Neural progenitor cell (in vitro differentiated cells): Measurements from ENCODE around the gene P3H3. TPM values are rescaled to one million over a fixed set of nuclear protein-coding genes. Genes with fewer than 3 reads are reported as not detected.

Source experiments
- DNase-seq: peaks from one replicate; pipeline ENCODE4 v3.0.0-alpha.2; 2016; ENCODE audit warnings: low spot score
- H2AFZ ChIP-seq: fragments of 200-600 bp; sonication (generic); replicated peaks from 2 replicates; pipeline ENCODE4 v1.6.1; 2016; ENCODE audit warnings: antibody characterized with exemption
- H3F3A ChIP-seq: fragments of 200-600 bp; sonication (generic); 2 replicates; pipeline ENCODE4 v1.6.1; 2016; ENCODE audit warnings: antibody characterized with exemption, low read depth
- H3K27ac ChIP-seq: fragments of 200-600 bp; sonication (generic); 2 replicates; pipeline ENCODE4 v1.5.1; 2016; ENCODE audit warnings: mild to moderate bottlenecking
- H3K27me3 ChIP-seq: fragments of 200-600 bp; sonication (generic); 2 replicates; pipeline ENCODE4 v1.6.1; 2016; ENCODE audit warnings: mild to moderate bottlenecking, moderate library complexity
- H3K36me3 ChIP-seq: fragments of 200-600 bp; sonication (generic); 2 replicates; pipeline ENCODE4 v1.5.1; 2016
- H3K4me1 ChIP-seq: fragments of 200-600 bp; sonication (generic); 2 replicates; pipeline ENCODE4 v1.6.1; 2016; ENCODE audit warnings: mixed run types
- H3K4me2 ChIP-seq: fragments of 200-600 bp; sonication (generic); 2 replicates; pipeline ENCODE4 v1.6.1; 2016
- H3K4me3 ChIP-seq: fragments of 200-600 bp; sonication (generic); 2 replicates; pipeline ENCODE4 v1.5.1; 2016
- H3K79me2 ChIP-seq: fragments of 200-600 bp; sonication (generic); 2 replicates; pipeline ENCODE4 v1.6.1; 2016; ENCODE audit warnings: low read depth
- H3K9ac ChIP-seq: fragments of 200-600 bp; sonication (generic); 2 replicates; pipeline ENCODE4 v1.6.1; 2016
- H3K9me3 ChIP-seq: fragments of 200-600 bp; sonication (generic); 2 replicates; pipeline ENCODE4 v1.5.1; 2016; ENCODE audit warnings: low read depth
- H4K20me1 ChIP-seq: fragments of 200-600 bp; sonication (generic); 2 replicates; pipeline ENCODE4 v1.6.1; 2016; ENCODE audit warnings: low read depth
- H3K27ac Mint-ChIP-seq: 3 replicates; pipeline ENCODE4 v1.8.0; 2021; ENCODE audit warnings: mixed read lengths
- H3K27me3 Mint-ChIP-seq: 2 replicates; pipeline ENCODE4 v1.8.0; 2022; ENCODE audit warnings: low read depth, mild to moderate bottlenecking, inconsistent platforms, moderate library complexity, mixed read lengths; ENCODE audit not compliant: insufficient read depth
- H3K36me3 Mint-ChIP-seq: 3 replicates; pipeline ENCODE4 v1.8.0; 2021; ENCODE audit warnings: mixed read lengths
- H3K4me1 Mint-ChIP-seq: 3 replicates; pipeline ENCODE4 v1.8.0; 2021; ENCODE audit warnings: mixed read lengths
- H3K4me3 Mint-ChIP-seq: 3 replicates; pipeline ENCODE4 v1.8.0; 2021; ENCODE audit warnings: mild to moderate bottlenecking, moderate library complexity, mixed read lengths
- H3K9me3 Mint-ChIP-seq: 3 replicates; pipeline ENCODE4 v1.8.0; 2020; ENCODE audit warnings: mixed read lengths
- CTCF ChIP-seq: fragments of 200-600 bp; sonication (generic); IDR thresholded peaks from 2 replicates; pipeline ENCODE4 v1.5.1; 2017; ENCODE audit warnings: antibody characterized with exemption, mild to moderate bottlenecking
- EZH2 ChIP-seq: fragments of 200-600 bp; sonication (generic); IDR thresholded peaks from 2 replicates; pipeline ENCODE4 v1.6.1; 2017; ENCODE audit warnings: antibody characterized with exemption, mild to moderate bottlenecking, moderate library complexity
- EZH2phosphoT487 ChIP-seq: fragments of 200-600 bp; sonication (generic); IDR thresholded peaks from 2 replicates; pipeline ENCODE4 v1.6.1; 2017; ENCODE audit warnings: antibody characterized with exemption
- total RNA-seq: library from RNA; depleted of rRNA; stranded (reverse); fragments of >200 nt; gene quantifications from 2 replicates; pipeline ENCODE4 v1.2.3, GENCODE V29; 2015; ENCODE audit warnings: low replicate concordance

P3H3 gene
- total RNA-seq, 1 donor from 2014 or later = 14.1 TPM

DNA sequence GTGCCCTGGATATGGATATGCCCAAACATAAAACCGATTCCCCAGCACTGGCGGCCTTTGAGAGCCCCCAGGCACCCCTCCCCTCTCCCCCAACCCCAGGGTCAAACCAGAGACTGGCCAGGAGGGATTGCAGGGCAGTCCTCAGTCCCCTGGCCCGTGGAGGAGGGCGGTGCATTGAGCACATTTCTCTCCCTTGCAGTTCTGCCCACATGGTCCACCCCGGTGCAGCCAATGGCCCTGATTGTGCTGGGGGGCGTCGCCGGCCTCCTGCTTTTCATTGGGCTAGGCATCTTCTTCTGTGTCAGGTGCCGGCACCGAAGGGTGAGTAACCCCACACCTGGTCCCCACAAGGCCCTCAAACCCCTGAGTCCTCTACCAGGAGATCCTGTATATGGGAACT, 10.0 kb upstream of the P3H3 start:
- peaks cover 58% of the 10 kb centered on the region for H3K4me1 Mint-ChIP-seq
- peaks cover 9% of the 10 kb centered on the region for H3K27me3 Mint-ChIP-seq
- Histone ChIP-seq H3K79me2 (no peaks in the 10 kb centered on the region), H3K27ac (no peak overlapping the region), H3K4me2 (peak overlapping the region; percentile 89), H3K4me3 (no peak overlapping the region), H3K9ac (no peak overlapping the region), H3K4me1 (peaks cover 48% of the 10 kb centered on the region), H3F3A (peaks cover 51% of the 10 kb centered on the region), H3K36me3 (no peaks in the 10 kb centered on the region), H3K27me3 (no peaks in the 10 kb centered on the region), H2AFZ (no peak overlapping the region), H3K9me3 (no peaks in the 10 kb centered on the region), H4K20me1 (no peaks in the 10 kb centered on the region)
- H3K27ac Mint-ChIP-seq = peak overlapping the region; percentile 96
- peak overlapping the region; percentile 73 for H3K4me3 Mint-ChIP-seq
- peaks cover 3% of the 10 kb centered on the region for H3K36me3 Mint-ChIP-seq
- peak; percentile 52 for DNase-seq
- no peaks in the 10 kb centered on the region for H3K9me3 Mint-ChIP-seq
- TF ChIP-seq CTCF (no peak), EZH2 (no peak), EZH2phosphoT487 (no peak)

- H3K27ac ChIP-seq = no peak overlapping the region
- no peak for DNase-seq
- no peaks in the 10 kb centered on the region for H4K20me1 ChIP-seq
- H3K9me3 Mint-ChIP-seq = no peaks in the 10 kb centered on the region
- H3K4me1 Mint-ChIP-seq = peaks cover 60% of the 10 kb centered on the region
- no peaks in the 10 kb centered on the region for H3K79me2 ChIP-seq
- H3K4me2 ChIP-seq = peak overlapping the region; percentile 89
- no peaks in the 10 kb centered on the region for H3K9me3 ChIP-seq
- peaks cover 54% of the 10 kb centered on the region for H3F3A ChIP-seq
- H3K27me3 Mint-ChIP-seq = peaks cover 9% of the 10 kb centered on the region
- no peaks in the 10 kb centered on the region for H3K36me3 ChIP-seq
- TF ChIP-seq EZH2phosphoT487 = no peak
- no peak for TF ChIP-seq CTCF
- TF ChIP-seq EZH2 = no peak
- H3K27ac Mint-ChIP-seq = peak overlapping the region; percentile 96
- H2AFZ ChIP-seq = no peak overlapping the region
- H3K9ac ChIP-seq = no peak overlapping the region
- H3K4me3 ChIP-seq = no peak overlapping the region
- H3K4me3 Mint-ChIP-seq = peak overlapping the region; percentile 73
- no peaks in the 10 kb centered on the region for H3K27me3 ChIP-seq
- peaks cover 3% of the 10 kb centered on the region for H3K36me3 Mint-ChIP-seq
- peaks cover 53% of the 10 kb centered on the region for H3K4me1 ChIP-seq
Measured at GRCh38 chr12:6818645-6819044, 9.6 kb upstream of the P3H3 start.

DNA sequence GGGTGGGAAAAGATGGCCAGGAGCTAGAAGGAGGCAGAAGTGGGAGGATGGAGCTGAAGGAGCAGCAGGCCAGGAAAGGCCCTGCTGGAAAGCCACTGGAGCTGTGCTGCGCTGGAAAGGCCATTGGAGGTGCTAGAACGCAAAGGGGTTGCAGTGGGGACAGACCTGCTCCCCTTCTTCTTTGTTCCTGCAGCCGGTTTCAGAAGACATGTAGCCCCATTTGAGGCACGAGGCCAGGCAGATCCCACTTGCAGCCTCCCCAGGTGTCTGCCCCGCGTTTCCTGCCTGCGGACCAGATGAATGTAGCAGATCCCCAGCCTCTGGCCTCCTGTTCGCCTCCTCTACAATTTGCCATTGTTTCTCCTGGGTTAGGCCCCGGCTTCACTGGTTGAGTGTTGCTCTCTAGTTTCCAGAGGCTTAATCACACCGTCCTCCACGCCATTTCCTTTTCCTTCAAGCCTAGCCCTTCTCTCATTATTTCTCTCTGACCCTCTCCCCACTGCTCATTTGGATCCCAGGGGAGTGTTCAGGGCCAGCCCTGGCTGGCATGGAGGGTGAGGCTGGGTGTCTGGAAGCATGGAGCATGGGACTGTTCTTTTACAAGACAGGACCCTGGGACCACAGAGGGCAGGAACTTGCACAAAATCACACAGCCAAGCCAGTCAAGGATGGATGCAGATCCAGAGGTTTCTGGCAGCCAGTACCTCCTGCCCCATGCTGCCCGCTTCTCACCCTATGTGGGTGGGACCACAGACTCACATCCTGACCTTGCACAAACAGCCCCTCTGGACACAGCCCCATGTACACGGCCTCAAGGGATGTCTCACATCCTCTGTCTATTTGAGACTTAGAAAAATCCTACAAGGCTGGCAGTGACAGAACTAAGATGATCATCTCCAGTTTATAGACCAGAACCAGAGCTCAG, 8.8 kb upstream of the P3H3 start:
- Histone ChIP-seq H3K4me1 (peaks cover 53% of the 10 kb centered on the region), H3K9me3 (no peaks in the 10 kb centered on the region), H3K9ac (no peak overlapping the region), H3K27ac (peak overlapping the region; percentile 53), H3K27me3 (no peaks in the 10 kb centered on the region), H3K36me3 (no peaks in the 10 kb centered on the region), H4K20me1 (no peaks in the 10 kb centered on the region), H3K79me2 (no peaks in the 10 kb centered on the region), H2AFZ (no peak overlapping the region), H3F3A (peaks cover 57% of the 10 kb centered on the region), H3K4me3 (no peak overlapping the region), H3K4me2 (peak overlapping the region; percentile 89)
- Mint-ChIP-seq H3K27ac (peak overlapping the region; percentile 99), H3K4me1 (peaks cover 62% of the 10 kb centered on the region), H3K27me3 (peaks cover 9% of the 10 kb centered on the region), H3K36me3 (peaks cover 6% of the 10 kb centered on the region), H3K4me3 (peak overlapping the region; percentile 89), H3K9me3 (no peaks in the 10 kb centered on the region)
- DNase-seq = no peak
- TF ChIP-seq EZH2phosphoT487 = no peak
- peak; percentile 6 for TF ChIP-seq CTCF
